Measurements from ENCODE around the gene EMSY. TPM values are rescaled to one million over a fixed set of nuclear protein-coding genes. Genes with fewer than 3 reads are reported as not detected.
"Not testable (repeated sequence)": the region's sequence is repeated elsewhere in the genome, so short reads cannot be mapped to it uniquely, and the experiment has no call there.

EMSY gene
- total RNA-seq, 1 donor from 2014 or later = 42.3 TPM

GRCh38 chr11:76564364-76564763, 119.5 kb downstream of the EMSY start:
- H3K27ac Mint-ChIP-seq = no peak overlapping the region
- no peaks in the 10 kb centered on the region for H3K4me1 Mint-ChIP-seq (ENCODE audit: low read depth)
- no peaks in the 10 kb centered on the region for H3K36me3 Mint-ChIP-seq (ENCODE audit: insufficient read depth)
- no peaks in the 10 kb centered on the region for H3K27me3 Mint-ChIP-seq
- no peak overlapping the region for H3K4me3 Mint-ChIP-seq (ENCODE audit: low read depth)
- no peak for DNase-seq (ENCODE audit: low spot score, unreplicated experiment)
- H3K9me3 Mint-ChIP-seq (ENCODE audit: low read depth) = peaks cover 14% of the 10 kb centered on the region
- no peak for TF ChIP-seq CTCF (IDR thresholded peaks at IDR 0.05; ENCODE audit: unreplicated experiment)

- Mint-ChIP-seq H3K36me3 (ENCODE audit: insufficient read depth) (no peaks in the 10 kb centered on the region), H3K9me3 (ENCODE audit: low read depth) (peaks cover 14% of the 10 kb centered on the region), H3K4me1 (ENCODE audit: low read depth) (no peaks in the 10 kb centered on the region), H3K4me3 (ENCODE audit: low read depth) (no peak overlapping the region), H3K27me3 (no peaks in the 10 kb centered on the region), H3K27ac (no peak overlapping the region)
- TF ChIP-seq CTCF (IDR thresholded peaks at IDR 0.05; ENCODE audit: unreplicated experiment) = no peak
- no peak for DNase-seq (ENCODE audit: low spot score, unreplicated experiment)
Measured at GRCh38 chr11:76566811-76567210, 122.0 kb downstream of the EMSY start.

GRCh38 chr11:76567261-76567660, 122.4 kb downstream of the EMSY start:
- Mint-ChIP-seq H3K36me3 (ENCODE audit: insufficient read depth) (no peaks in the 10 kb centered on the region), H3K27ac (no peak overlapping the region), H3K4me1 (ENCODE audit: low read depth) (no peaks in the 10 kb centered on the region), H3K4me3 (ENCODE audit: low read depth) (no peak overlapping the region), H3K9me3 (ENCODE audit: low read depth) (peaks cover 14% of the 10 kb centered on the region), H3K27me3 (no peaks in the 10 kb centered on the region)
- no peak for DNase-seq (ENCODE audit: low spot score, unreplicated experiment)
- TF ChIP-seq CTCF (IDR thresholded peaks at IDR 0.05; ENCODE audit: unreplicated experiment) = no peak

GRCh38 chr11:76568139-76568538, 123.3 kb downstream of the EMSY start:
- Mint-ChIP-seq H3K9me3 (ENCODE audit: low read depth) (peaks cover 13% of the 10 kb centered on the region), H3K4me1 (ENCODE audit: low read depth) (no peaks in the 10 kb centered on the region), H3K4me3 (ENCODE audit: low read depth) (no peak overlapping the region), H3K36me3 (ENCODE audit: insufficient read depth) (no peaks in the 10 kb centered on the region), H3K27ac (no peak overlapping the region), H3K27me3 (no peaks in the 10 kb centered on the region)
- no peak for DNase-seq (ENCODE audit: low spot score, unreplicated experiment)
- no peak for TF ChIP-seq CTCF (IDR thresholded peaks at IDR 0.05; ENCODE audit: unreplicated experiment)

- no peak overlapping the region for H3K27ac Mint-ChIP-seq
- H3K4me1 Mint-ChIP-seq (ENCODE audit: low read depth) = no peaks in the 10 kb centered on the region
- TF ChIP-seq CTCF (IDR thresholded peaks at IDR 0.05; ENCODE audit: unreplicated experiment) = no peak
- no peak for DNase-seq (ENCODE audit: low spot score, unreplicated experiment)
- H3K27me3 Mint-ChIP-seq = no peaks in the 10 kb centered on the region
- H3K9me3 Mint-ChIP-seq (ENCODE audit: low read depth) = peaks cover 12% of the 10 kb centered on the region
- H3K36me3 Mint-ChIP-seq (ENCODE audit: insufficient read depth) = no peaks in the 10 kb centered on the region
- no peak overlapping the region for H3K4me3 Mint-ChIP-seq (ENCODE audit: low read depth)
Measured at GRCh38 chr11:76568621-76569020, 123.8 kb downstream of the EMSY start.

- not testable (repeated sequence) for H3K27me3 Mint-ChIP-seq; H3K36me3 Mint-ChIP-seq (ENCODE audit: insufficient read depth); H3K4me1 Mint-ChIP-seq (ENCODE audit: low read depth); DNase-seq (ENCODE audit: low spot score, unreplicated experiment); H3K4me3 Mint-ChIP-seq (ENCODE audit: low read depth); H3K27ac Mint-ChIP-seq
- peaks cover 10% of the 10 kb centered on the region for H3K9me3 Mint-ChIP-seq (ENCODE audit: low read depth)
Measured at GRCh38 chr11:76572181-76572875, 127.5 kb downstream of the EMSY start.

Data from progenitor cell of endocrine pancreas (in vitro differentiated cells).